Right atrium auricular region (tissue), 2 donors: Measurements from ENCODE around the gene NACC2. TPM values are rescaled to one million over a fixed set of nuclear protein-coding genes. Genes with fewer than 3 reads are reported as not detected.

Source experiments
- DNase-seq: peaks from one replicate; pipeline ENCODE4 v3.0.0-alpha.2; 2019; ENCODE audit warnings: low spot score
- H3K27ac ChIP-seq, 2 donors: fragments of 200-600 bp; sonication (generic); 1 replicate in 1 of 2; 2 replicates in 1 of 2; pipeline ENCODE4 v1.5.1; 2016 to 2019
- H3K27me3 ChIP-seq, 2 donors: fragments of 200-600 bp; sonication (generic); one replicate each; pipeline versions ENCODE4 v1.5.1 to v1.6.0; 2017 to 2019
- H3K36me3 ChIP-seq: fragments of 200-600 bp; sonication (generic); one replicate; pipeline ENCODE4 v1.5.1; 2016
- H3K4me1 ChIP-seq, 2 donors: fragments of 200-600 bp; sonication (generic); one replicate each; pipeline versions ENCODE4 v1.5.1 to v1.6.0; 2017 to 2019
- H3K4me3 ChIP-seq, 2 donors: fragments of 200-600 bp; sonication (generic); 1 replicate in 1 of 2; 2 replicates in 1 of 2; pipeline ENCODE4 v1.5.1; 2017 to 2019; ENCODE audit warnings: mild to moderate bottlenecking in 1 of 2, moderate library complexity in 1 of 2
- H3K9me3 ChIP-seq, 2 donors: fragments of 200-600 bp; sonication (generic); one replicate each; pipeline ENCODE4 v1.5.1; 2019
- total RNA-seq, 2 donors: library from RNA; depleted of rRNA; stranded (reverse); fragments of >200 nt; gene quantifications; one replicate each; pipeline ENCODE4 v1.1.0, GENCODE V29; 2016
- TF ChIP-seq, protein P1 (sequence below), 2 donors: fragments of 200-600 bp; sonication (generic); IDR thresholded peaks; one replicate each; pipeline ENCODE4 v1.5.1; 2019; ENCODE audit warnings: antibody characterized with exemption in 2 of 2

NACC2 gene
- total RNA-seq, 2 donors from 2014 or later: 49.1 to 55.5 TPM

DNA sequence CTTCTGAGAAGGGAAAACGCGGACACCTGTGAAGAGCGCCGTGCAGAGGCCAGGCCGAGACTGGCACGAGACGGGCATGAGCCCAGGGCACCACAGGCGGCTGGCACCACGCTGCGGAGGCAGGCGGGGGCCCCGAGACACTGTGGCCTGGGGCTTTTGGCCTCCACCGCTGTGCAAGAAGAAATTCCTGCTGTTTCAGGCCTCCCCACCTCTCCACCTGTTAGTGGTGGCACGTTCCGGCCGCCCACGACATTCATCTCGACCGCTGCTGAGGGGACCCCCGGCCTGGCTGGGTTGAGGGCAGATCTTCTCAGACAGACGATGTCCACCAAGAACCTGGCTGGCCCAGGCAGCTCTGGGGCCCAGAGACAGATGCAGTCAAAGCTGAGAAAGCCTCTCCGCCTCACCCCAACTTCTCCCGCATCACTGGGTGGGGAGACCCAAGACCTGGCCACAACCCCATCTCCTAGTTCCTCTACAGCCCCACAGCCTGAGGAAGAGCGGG, 11.5 kb downstream of the NACC2 start:
- H3K27ac ChIP-seq: no peak overlapping the region
- TF ChIP-seq, protein P1, sequence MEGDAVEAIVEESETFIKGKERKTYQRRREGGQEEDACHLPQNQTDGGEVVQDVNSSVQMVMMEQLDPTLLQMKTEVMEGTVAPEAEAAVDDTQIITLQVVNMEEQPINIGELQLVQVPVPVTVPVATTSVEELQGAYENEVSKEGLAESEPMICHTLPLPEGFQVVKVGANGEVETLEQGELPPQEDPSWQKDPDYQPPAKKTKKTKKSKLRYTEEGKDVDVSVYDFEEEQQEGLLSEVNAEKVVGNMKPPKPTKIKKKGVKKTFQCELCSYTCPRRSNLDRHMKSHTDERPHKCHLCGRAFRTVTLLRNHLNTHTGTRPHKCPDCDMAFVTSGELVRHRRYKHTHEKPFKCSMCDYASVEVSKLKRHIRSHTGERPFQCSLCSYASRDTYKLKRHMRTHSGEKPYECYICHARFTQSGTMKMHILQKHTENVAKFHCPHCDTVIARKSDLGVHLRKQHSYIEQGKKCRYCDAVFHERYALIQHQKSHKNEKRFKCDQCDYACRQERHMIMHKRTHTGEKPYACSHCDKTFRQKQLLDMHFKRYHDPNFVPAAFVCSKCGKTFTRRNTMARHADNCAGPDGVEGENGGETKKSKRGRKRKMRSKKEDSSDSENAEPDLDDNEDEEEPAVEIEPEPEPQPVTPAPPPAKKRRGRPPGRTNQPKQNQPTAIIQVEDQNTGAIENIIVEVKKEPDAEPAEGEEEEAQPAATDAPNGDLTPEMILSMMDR (IDR thresholded peaks at IDR 0.05): no peak
- H3K36me3 ChIP-seq: no peaks in the 10 kb centered on the region
- H3K9me3 ChIP-seq: no peaks in the 10 kb centered on the region
- peaks cover 0 to 74% of the 10 kb centered on the region in 2 donors for H3K4me1 ChIP-seq
- no peak overlapping the region for H3K4me3 ChIP-seq
- DNase-seq: no peak
- no peaks in the 10 kb centered on the region for H3K27me3 ChIP-seq

DNA sequence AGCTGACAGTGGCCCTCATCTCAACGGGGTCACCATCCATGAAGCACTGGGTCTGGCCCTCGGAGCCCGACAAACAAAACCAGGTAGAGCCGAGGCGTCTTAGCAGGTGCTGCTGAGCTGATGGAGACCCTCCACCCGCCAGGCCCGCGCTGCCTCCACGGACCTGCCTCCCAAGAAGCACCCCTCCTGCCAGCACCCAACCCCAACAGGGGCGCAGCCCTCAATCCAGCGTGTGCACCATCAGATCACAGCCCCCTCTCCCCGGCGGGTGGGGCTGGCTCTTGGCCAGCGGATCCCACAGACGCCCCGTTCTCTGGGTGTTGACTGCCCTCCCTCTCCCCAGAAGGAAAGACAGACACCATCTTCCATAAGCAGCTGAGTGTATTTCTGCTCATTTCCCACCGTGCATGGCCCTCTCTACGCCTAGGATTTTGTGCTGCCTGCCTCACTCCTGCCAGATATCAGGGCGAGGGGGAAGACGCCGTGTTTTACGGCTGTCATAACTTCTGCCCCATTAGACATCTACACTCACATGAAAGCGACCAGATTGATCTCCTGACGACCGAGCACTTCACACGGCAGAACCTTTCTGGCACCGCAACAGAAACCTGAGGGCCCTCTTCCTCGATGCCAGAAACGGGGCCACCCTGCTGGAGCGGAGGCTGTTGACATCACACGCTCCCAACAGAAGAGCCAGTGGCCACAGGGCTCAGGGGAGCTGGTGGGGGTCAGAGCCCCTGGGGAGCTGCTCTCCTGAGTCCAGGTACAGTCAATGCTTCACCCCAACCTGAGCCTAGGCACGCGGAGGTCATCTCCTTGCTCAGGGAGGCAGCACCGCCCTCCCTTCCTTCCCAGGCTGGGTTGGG, 12.4 kb downstream of the NACC2 start:
- H3K27me3 ChIP-seq: no peaks in the 10 kb centered on the region
- H3K27ac ChIP-seq: no peak overlapping the region
- TF ChIP-seq, protein P1 (IDR thresholded peaks at IDR 0.05): no peak
- peaks cover 0 to 67% of the 10 kb centered on the region in 2 donors for H3K4me1 ChIP-seq
- H3K9me3 ChIP-seq: no peaks in the 10 kb centered on the region
- no peak for DNase-seq
- no peaks in the 10 kb centered on the region for H3K36me3 ChIP-seq
- no peak overlapping the region for H3K4me3 ChIP-seq

DNA sequence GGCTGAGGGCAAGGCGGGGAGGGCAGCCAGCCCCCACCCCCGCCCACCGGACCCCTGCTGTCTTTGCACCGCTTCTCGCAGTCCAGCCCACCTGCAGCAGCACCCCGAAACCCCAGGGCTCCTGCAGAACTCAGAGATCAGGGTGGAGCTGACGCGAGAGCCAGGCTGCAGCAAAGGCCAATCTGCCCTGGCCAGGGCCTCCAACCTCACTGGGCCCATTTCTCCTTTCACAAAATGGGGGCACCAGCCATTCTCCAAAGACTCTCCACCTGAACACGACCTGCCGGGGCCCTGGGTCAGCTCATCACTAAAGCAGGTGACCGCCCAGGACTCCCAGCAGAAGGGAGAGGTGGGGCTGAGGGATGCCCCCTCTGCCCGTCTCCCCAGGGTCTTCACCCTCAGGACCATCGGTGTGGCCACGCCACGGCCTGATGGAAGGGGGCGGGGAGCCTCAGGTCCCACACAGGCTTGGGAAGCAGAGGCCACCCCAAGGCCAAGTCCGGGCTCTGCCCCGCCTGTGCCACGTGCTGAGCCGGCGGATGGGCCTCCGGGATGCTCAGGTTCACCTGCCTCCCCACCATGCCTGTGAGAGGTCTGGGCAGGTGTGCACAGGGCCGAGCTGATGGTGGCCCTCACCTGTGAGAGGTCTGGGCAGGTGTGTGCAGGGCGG, 13.1 kb downstream of the NACC2 start:
- Histone ChIP-seq H3K4me1 (peaks cover 0 to 59% of the 10 kb centered on the region in 2 donors), H3K36me3 (no peaks in the 10 kb centered on the region), H3K9me3 (no peaks in the 10 kb centered on the region), H3K27ac (no peak overlapping the region), H3K4me3 (no peak overlapping the region), H3K27me3 (no peaks in the 10 kb centered on the region)
- TF ChIP-seq, protein P1 (IDR thresholded peaks at IDR 0.05): no peak
- DNase-seq: no peak

DNA sequence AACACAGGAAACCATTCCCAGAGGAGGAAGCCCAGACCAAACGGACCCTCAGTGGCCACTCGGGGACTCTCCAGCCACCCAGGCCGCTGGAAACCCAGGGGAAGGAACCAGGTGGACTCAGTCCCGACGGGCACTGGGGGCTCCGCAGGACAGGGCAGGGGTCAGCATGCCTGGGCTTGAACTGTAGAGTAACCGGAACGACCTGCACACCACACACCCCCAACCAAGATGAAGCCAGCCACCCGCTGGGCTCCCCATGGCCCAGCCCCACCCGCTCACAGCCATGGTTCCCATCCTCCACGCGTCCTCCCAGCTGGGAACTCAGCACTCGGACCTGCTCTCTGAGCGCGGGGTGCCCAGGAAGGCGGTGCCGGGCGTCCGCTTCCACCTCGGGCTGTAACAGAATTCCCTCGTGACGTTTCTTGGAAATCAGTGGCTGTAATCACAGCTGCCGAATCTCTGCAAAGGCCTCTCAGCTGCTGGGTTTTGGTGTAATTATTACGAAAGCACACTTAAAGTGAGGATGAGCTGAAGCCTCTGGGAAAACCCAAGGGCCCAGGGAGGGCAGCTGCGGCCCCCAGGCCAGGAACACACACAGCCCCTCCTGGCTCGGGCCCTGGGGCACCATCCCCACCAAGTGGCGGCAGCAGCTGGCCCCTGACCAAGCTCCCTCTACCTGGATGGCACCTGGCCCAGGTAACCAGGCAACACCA, 13.8 kb downstream of the NACC2 start:
- no peaks in the 10 kb centered on the region for H3K9me3 ChIP-seq
- no peak for DNase-seq
- H3K4me3 ChIP-seq: no peak overlapping the region
- TF ChIP-seq, protein P1 (IDR thresholded peaks at IDR 0.05): no peak
- H3K4me1 ChIP-seq: peaks cover 0 to 52% of the 10 kb centered on the region in 2 donors
- no peaks in the 10 kb centered on the region for H3K27me3 ChIP-seq
- H3K27ac ChIP-seq: no peak overlapping the region
- H3K36me3 ChIP-seq: no peaks in the 10 kb centered on the region

DNA sequence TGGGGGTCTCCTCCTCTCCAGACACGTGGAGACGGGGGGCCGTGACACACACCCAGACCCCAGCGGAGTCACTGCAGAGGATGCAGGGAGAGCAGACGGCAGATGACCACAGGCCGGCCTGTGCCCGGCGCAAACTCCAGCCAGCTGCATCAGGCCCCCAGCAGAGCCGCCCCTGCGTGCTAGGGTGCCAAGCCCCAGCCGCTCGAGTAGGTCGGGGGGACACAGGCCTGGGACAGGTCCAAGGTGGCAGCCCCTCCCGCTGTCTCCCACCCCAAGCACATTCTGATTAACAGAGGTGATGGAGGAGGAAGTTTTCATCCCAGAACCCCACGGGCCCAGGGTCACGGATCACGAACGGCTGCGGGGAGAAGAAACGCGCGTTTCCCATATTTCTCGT, 14.4 kb downstream of the NACC2 start:
- Histone ChIP-seq H3K4me3 (no peak overlapping the region), H3K9me3 (no peaks in the 10 kb centered on the region), H3K27me3 (no peaks in the 10 kb centered on the region), H3K27ac (no peak overlapping the region), H3K4me1 (peaks cover 0 to 47% of the 10 kb centered on the region in 2 donors), H3K36me3 (no peaks in the 10 kb centered on the region)
- DNase-seq: no peak
- TF ChIP-seq, protein P1 (IDR thresholded peaks at IDR 0.05): no peak
